HUES64 (cell line): ENCODE results near the gene ARFGEF3.

Source experiments
- H3K27ac ChIP-seq: 2 replicates; pipeline ENCODE4 v1.7.0; 2013; ENCODE audit warnings: low read depth, low read length, inconsistent platforms
- H3K27me3 ChIP-seq: 2 replicates; pipeline ENCODE4 v1.6.1; 2013; ENCODE audit warnings: mild to moderate bottlenecking, low read length; ENCODE audit not compliant: insufficient read depth
- H3K36me3 ChIP-seq: 2 replicates; pipeline ENCODE4 v1.6.1; 2013; ENCODE audit warnings: mild to moderate bottlenecking, low read length; ENCODE audit not compliant: insufficient read depth
- H3K4me1 ChIP-seq: 2 replicates; pipeline ENCODE4 v1.6.1; 2013; ENCODE audit warnings: mild to moderate bottlenecking, low read length, moderate library complexity; ENCODE audit not compliant: insufficient read depth
- H3K4me3 ChIP-seq: 2 replicates; pipeline ENCODE4 v1.5.1; 2013; ENCODE audit warnings: mild to moderate bottlenecking, low read length, moderate library complexity
- H3K9ac ChIP-seq: 2 replicates; pipeline ENCODE4 v1.6.1; 2013; ENCODE audit warnings: mild to moderate bottlenecking, low read depth, low read length
- H3K9me3 ChIP-seq: 2 replicates; pipeline ENCODE4 v1.6.1; 2013; ENCODE audit warnings: low read depth, low read length; ENCODE audit not compliant: insufficient read depth
- WGBS: fragments of 150-250, 120-280 bp; methylation state at CpG from one replicate; pipeline ENCODE4 v1.1.7; 2013; ENCODE audit warnings: missing lambda C conversion rate; 5-methylcytosine and 5-hydroxymethylcytosine counted together

Gene ARFGEF3

DNA sequence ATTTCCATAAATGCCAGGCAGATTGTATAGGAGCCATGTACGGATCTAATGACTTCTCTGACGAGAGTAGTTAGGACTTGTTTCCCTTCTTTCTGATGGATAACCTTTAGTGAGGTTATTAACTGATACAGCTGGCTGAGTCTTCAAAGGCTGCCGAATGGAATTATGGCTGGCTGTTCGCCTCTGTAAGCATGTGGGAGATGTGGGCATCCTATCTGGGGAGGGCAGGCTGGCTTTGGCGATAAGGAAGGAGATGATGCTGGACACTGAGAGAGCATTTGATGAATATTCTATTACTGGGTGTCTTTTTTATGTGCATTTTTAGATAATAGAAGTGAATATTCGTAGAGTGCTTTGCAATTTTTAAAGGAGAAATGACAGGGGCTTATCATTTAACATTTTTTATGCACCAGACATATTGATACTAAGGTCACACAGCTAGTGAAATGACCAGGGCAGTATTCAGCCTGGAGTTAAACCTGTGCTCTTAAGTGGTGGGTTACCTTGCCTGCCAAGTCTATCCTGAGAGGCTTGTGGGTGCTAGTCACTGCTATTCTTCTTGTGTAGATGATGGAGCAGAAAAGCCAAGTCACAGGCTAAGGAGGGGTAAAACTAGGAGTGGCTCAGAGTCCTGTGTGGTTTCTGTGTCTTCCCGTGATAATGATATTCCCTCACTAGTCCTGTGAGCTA is 53.5 kb downstream of the ARFGEF3 start:
- H3K36me3 ChIP-seq: no peaks in the 10 kb centered on the region
- H3K27me3 ChIP-seq: no peaks in the 10 kb centered on the region
- 91% methylated on average over 7 of the region's 7 CpGs for WGBS
- no peaks in the 10 kb centered on the region for H3K4me1 ChIP-seq
- H3K9ac ChIP-seq: no peak overlapping the region
- no peaks in the 10 kb centered on the region for H3K9me3 ChIP-seq
- H3K4me3 ChIP-seq: no peak overlapping the region
- no peak overlapping the region for H3K27ac ChIP-seq

DNA sequence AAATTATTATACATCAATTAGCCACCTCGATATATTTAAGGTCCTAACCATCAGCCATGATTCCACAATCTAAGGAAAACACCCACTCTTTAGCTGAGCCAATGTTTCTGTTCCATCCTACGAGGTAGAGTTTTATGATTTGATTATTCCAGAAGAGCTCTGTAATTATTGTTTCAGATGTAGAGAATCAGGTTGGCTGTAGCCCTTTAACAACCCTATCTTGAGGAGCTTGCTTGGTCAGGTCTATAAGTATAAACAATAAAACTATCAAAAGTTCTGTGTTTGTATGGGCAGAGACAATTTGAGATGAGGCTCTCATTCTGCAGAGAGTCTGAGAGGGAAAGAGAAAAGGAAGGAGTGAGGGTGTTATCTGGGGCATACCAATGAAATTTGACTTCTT is 56.7 kb downstream of the ARFGEF3 start, which contains the start of gene PBOV1:
TSS of gene PBOV1 (minus strand) at position 43 of the 400 bp plus-strand sequence. CDS start 96 bp downstream, outside the sequence.
- H3K27ac ChIP-seq: no peak within 1 kb of the TSS
- no peaks in the 10 kb centered on the region for H3K27me3 ChIP-seq
- no peaks in the 10 kb centered on the region for H3K4me1 ChIP-seq
- no peaks in the 10 kb centered on the region for H3K36me3 ChIP-seq
- H3K4me3 ChIP-seq: no peak within 1 kb of the TSS
- no peak within 1 kb of the TSS for H3K9ac ChIP-seq
- H3K9me3 ChIP-seq: no peaks in the 10 kb centered on the region
- 100% methylated on average over 2 of the region's 2 CpGs for WGBS

DNA sequence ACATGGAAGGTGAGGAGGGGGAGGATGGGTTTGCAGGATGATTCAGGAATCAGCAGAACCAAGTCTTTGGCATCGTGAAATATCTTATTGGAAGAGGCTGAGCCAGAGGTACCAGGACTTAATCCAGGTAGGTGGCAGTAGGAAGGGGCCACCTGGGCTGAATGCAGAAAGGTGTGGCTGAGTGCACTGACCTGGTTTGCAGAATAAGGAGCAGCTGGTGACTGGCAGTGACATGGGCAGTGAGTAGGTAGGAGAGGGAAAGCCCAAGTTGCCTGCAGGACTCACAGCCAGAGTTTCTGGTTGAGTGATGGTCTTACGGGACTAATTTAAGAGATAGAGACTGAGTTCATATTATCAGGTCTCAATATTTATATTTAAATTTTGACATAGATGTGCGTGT is 57.7 kb downstream of the ARFGEF3 start:
- WGBS: 78% methylated on average over 3 of the region's 3 CpGs

DNA sequence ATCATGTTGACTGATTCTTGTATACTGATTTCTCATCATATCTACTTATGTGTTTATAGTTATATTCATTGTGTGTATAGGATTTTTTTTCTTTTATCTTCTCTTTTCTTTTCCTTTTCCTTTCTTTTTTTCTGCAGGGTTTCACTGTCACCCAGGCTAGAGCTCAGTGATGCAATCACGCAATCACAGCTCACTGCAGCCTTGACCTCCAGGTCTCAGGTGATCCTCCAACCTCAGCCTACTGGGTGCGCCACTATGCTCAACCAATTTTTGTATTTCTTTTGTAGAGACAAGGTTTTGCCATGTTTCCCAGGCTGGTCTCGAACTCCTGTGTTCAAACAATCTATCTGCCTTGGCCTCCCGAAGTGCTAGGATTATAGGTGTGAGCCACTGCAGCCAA is 58.2 kb downstream of the ARFGEF3 start:
- no peaks in the 10 kb centered on the region for H3K36me3 ChIP-seq
- 93% methylated on average over 4 of the region's 4 CpGs for WGBS
- H3K27ac ChIP-seq: no peak overlapping the region
- H3K4me1 ChIP-seq: no peaks in the 10 kb centered on the region
- no peak overlapping the region for H3K4me3 ChIP-seq
- no peak overlapping the region for H3K9ac ChIP-seq
- H3K9me3 ChIP-seq: no peaks in the 10 kb centered on the region
- no peaks in the 10 kb centered on the region for H3K27me3 ChIP-seq

More for the DNA sequence above, 57.7 kb downstream of the ARFGEF3 start:
- Histone ChIP-seq H3K27ac (no peak overlapping the region), H3K9me3 (no peaks in the 10 kb centered on the region), H3K9ac (no peak overlapping the region), H3K36me3 (no peaks in the 10 kb centered on the region), H3K4me3 (no peak overlapping the region), H3K27me3 (no peaks in the 10 kb centered on the region), H3K4me1 (no peaks in the 10 kb centered on the region)

DNA sequence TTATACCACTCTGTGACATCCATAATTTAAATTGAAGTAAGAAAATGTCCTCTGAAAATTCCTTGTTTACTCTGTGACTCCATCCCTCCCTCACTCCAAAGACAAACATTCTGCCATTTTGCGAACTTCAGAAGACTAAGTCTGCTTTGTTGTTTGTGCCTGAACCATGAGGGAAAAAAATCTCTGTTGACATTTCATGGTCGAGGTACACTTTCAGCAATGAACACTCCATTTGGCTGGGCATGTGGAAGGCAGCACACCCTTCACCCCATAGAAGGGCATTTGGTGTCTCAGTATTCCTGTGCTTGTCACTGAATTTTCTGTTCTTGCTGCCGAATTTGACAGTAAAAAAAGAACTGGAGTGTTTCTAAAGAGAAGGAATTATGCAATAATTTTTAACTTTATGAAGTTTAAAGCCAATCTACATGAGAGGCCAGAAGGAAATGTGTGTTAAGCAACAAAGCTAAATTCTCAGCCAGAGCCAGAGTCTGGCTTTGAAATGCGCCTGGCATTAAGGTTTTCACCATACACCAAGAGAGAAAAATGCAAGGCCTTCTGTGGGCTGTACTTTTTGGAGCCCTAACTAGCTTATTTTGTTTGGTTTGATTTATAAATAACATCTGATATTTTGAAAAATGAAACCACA is 61.3 kb downstream of the ARFGEF3 start:
- Histone ChIP-seq H3K4me3 (no peak overlapping the region), H3K4me1 (no peaks in the 10 kb centered on the region), H3K36me3 (no peaks in the 10 kb centered on the region), H3K27me3 (no peaks in the 10 kb centered on the region), H3K9me3 (no peaks in the 10 kb centered on the region), H3K27ac (no peak overlapping the region), H3K9ac (no peak overlapping the region)
- WGBS: 80% methylated on average over 4 of the region's 4 CpGs

DNA sequence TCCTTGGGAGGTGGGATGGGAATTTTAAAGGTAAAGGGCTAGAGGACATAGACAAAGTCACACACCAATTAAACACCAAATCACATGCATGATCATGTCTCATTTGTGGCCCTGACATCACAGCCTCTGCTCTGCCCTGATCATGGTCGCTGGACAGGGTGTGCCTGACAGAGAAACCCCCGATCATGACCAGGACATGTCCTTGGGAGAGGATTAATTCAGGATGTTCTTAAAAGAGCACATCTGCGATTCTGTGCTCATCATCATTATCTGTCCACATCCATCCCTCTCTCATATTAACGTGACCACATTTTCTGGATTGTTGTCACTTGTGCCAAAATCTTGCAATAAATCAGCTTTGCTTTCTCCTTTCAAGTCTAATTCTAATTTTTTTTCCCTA is 64.2 kb downstream of the ARFGEF3 start:
- Histone ChIP-seq H3K27me3 (no peaks in the 10 kb centered on the region), H3K4me1 (no peaks in the 10 kb centered on the region), H3K9me3 (no peaks in the 10 kb centered on the region), H3K36me3 (no peaks in the 10 kb centered on the region), H3K27ac (no peak overlapping the region), H3K4me3 (no peak overlapping the region), H3K9ac (no peak overlapping the region)
- WGBS: 95% methylated on average over 4 of the region's 4 CpGs

DNA sequence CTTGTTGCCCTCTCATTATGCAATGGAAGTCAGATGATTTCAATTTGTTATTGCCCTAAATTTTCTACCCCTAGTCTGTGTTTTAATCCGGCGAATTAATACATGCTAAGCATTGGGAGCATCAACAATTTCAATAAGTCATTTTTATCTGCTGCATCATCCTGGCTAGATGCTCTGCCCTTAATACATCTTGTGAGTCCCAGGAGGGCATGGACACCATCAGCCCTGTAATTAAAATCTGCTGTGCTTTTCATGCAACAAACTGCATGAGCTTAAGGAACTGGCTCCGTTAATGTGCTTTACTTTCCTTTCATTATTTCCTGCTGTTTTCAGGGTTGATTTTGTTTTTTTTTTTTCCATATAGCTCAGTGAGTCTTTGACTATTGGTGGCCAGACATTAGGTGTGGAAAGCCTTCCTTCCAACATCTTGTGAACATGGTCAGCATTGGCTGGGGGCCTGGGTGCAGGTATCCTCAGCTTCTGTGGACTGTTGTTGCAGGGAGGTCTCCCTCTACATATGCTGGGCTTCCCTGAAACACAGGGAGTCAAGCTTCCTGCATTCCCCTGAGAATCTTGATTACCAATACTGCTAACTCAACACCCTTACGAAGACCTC is 65.1 kb downstream of the ARFGEF3 start:
- Histone ChIP-seq H3K9me3 (no peaks in the 10 kb centered on the region), H3K27me3 (no peaks in the 10 kb centered on the region), H3K4me1 (no peaks in the 10 kb centered on the region), H3K27ac (no peak overlapping the region), H3K36me3 (no peaks in the 10 kb centered on the region), H3K9ac (no peak overlapping the region), H3K4me3 (no peak overlapping the region)
- WGBS: 92% methylated on average over 4 of the region's 4 CpGs

DNA sequence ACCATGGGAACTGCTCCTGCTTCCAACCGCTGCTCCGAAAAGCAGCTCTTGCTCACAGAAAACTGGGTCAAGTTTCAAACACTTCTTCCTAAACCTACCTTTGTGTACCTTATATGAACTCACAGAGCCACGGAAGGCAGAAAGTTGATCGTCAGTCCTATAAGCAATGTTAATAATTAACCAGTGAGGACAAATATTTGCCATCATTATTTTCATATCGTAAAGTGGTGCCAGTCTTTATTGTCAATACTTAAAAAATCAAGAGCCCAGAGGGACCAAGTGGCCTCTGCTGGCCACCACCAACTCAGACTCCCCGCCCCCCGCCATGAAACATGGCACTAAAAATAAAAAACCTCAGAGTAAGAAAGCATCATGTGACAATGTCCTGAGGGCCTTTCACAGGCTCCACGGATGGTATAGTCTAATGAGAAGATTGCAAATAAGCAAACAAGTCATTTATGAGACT is 65.6 kb downstream of the ARFGEF3 start:
- no peak overlapping the region for H3K27ac ChIP-seq
- no peaks in the 10 kb centered on the region for H3K36me3 ChIP-seq
- no peaks in the 10 kb centered on the region for H3K9me3 ChIP-seq
- no peak overlapping the region for H3K4me3 ChIP-seq
- no peaks in the 10 kb centered on the region for H3K4me1 ChIP-seq
- no peak overlapping the region for H3K9ac ChIP-seq
- 95% methylated on average over 8 of the region's 8 CpGs for WGBS
- H3K27me3 ChIP-seq: no peaks in the 10 kb centered on the region

DNA sequence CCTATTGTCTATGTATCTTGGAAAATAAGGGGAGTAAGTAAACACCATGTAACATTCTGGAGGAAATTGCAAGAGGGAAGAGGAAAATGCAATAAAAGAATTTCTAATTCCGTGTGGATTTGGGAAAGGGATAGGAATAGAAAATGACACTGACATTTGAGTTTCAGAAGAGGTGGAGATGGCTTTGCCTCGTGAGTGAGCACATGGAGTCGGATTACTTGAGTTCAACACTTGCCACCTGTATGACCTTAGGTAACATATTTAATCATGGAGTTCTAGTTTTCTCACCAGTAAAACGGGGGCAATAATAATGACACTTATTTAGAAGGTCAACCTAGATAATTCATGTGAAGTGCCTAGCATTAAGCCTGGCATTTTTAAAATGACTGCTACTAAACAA is 67.3 kb downstream of the ARFGEF3 start:
- no peak overlapping the region for H3K4me3 ChIP-seq
- H3K4me1 ChIP-seq: no peaks in the 10 kb centered on the region
- no peaks in the 10 kb centered on the region for H3K36me3 ChIP-seq
- H3K27me3 ChIP-seq: no peaks in the 10 kb centered on the region
- no peak overlapping the region for H3K27ac ChIP-seq
- no peak overlapping the region for H3K9ac ChIP-seq
- WGBS: 78% methylated on average over 4 of the region's 4 CpGs
- no peaks in the 10 kb centered on the region for H3K9me3 ChIP-seq

DNA sequence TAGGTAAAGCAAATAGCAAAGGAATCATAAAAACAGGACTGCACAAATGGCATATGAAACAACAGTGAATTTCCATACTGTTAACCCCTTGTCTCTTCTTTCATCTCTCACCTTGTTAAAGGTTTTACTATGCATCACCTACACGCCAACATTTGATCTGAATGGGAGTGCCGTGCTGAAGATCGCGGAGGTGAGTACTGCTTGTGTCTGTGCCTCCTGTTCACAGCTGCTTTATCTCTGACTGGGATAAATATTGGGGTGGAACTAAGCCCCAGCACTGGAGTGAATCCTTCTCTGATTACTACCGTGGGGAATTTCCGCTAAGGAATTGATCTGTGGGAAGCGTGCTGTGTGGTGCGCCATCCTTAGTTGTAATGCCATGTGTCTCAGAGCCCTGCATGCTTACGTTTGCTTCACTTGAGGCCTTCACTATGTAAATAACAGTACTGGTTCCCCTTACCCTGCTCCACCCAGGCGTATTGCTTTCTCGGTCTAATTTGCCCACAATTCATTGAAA is 68.0 kb downstream of the ARFGEF3 start:
- Histone ChIP-seq H3K27ac (no peak overlapping the region), H3K36me3 (no peaks in the 10 kb centered on the region), H3K9ac (no peak overlapping the region), H3K4me1 (no peaks in the 10 kb centered on the region), H3K9me3 (no peaks in the 10 kb centered on the region), H3K4me3 (no peak overlapping the region), H3K27me3 (no peaks in the 10 kb centered on the region)
- WGBS: 95% methylated on average over 11 of the region's 11 CpGs

DNA sequence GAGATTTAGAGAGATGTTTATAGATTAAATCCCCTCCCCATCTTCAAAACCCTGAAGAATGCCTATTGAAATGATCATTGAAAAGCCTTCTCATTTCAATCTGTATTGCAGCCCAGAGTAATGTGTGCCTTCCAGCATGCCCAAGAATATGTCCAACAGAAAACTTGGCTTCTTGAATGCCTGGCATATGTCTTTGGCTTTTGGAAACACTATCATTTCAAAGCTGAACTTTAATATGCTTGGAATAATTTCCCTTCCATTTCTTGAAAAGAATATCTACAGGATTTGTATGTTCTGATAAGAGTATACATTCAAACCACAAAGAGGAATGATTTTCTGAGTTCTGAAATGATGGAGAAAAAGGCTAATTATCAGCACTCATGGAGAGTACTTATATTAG is 68.5 kb downstream of the ARFGEF3 start:
- H3K27me3 ChIP-seq: no peaks in the 10 kb centered on the region
- no peak overlapping the region for H3K27ac ChIP-seq

More for the DNA sequence above, 68.5 kb downstream of the ARFGEF3 start:
- Histone ChIP-seq H3K4me1 (no peaks in the 10 kb centered on the region), H3K9me3 (no peaks in the 10 kb centered on the region), H3K4me3 (no peak overlapping the region), H3K9ac (no peak overlapping the region), H3K36me3 (no peaks in the 10 kb centered on the region)
